Measurements from ENCODE around the gene DNASE2B. TPM values are rescaled to one million over a fixed set of nuclear protein-coding genes. Genes with fewer than 3 reads are reported as not detected.

Gene DNASE2B
- total and polyA plus RNA-seq, 2 donors (not counting 3 experiments of a cell fraction or from before 2014, with no cell fraction given): not detected

GRCh38 chr1:84370266-84370665 is 28.0 kb upstream of the DNASE2B start:
- Histone ChIP-seq H3K9me1 (replicated peaks; ENCODE audit: control insufficient read depth, extremely low read depth, insufficient read depth, low read length) (no peaks in the 10 kb centered on the region), H3K4me2 (ENCODE audit: insufficient read depth, low read length) (no peak overlapping the region), H4K20me1 (replicated peaks; ENCODE audit: control insufficient read depth, extremely low read depth, insufficient read depth, low read length) (no peaks in the 10 kb centered on the region), H3K4me1 (ENCODE audit: control insufficient read depth, extremely low read depth, insufficient read depth, low read length) (peaks cover 17% of the 10 kb centered on the region), H3K4me3 (replicated peaks in 1 of 3; ENCODE audit: insufficient read depth in 1 of 3, low read depth in 1 of 3, low read length in 3 of 3) (no peak overlapping the region), H3K79me2 (ENCODE audit: control insufficient read depth, insufficient read depth, low read length) (no peaks in the 10 kb centered on the region), H3K27me3 (ENCODE audit: control insufficient read depth in 2 of 2, insufficient read depth in 2 of 2, low read length in 2 of 2) (no peaks in the 10 kb centered on the region), H2AFZ (ENCODE audit: low read depth, low read length) (no peak overlapping the region), H3K9me3 (replicated peaks; ENCODE audit: control insufficient read depth, insufficient read depth, low read length) (no peaks in the 10 kb centered on the region), H3K9ac (replicated peaks; ENCODE audit: extremely low read depth, insufficient read depth, low read length) (no peak overlapping the region), H3K36me3 (ENCODE audit: control insufficient read depth in 2 of 2, extremely low read depth in 1 of 2, insufficient read depth in 2 of 2, low read length in 2 of 2) (no peaks in the 10 kb centered on the region), H3K27ac (ENCODE audit: insufficient read depth, low read depth, low read length) (no peak overlapping the region)
- POLR2A ChIA-PET: no interaction called here
- DNase-seq (ENCODE audit: low read depth, low spot score): no peak
- CTCF ChIA-PET: interaction anchor here (1.2 to 1.7 kb wide), 2 partner anchors 10 to 72 kb away, joined by 3 to 4 read pairs; no protein-coding TSS in a partner anchor
- dilution Hi-C loops (cut with MboI; ENCODE audit: extremely low pct_ligation_motif_present, low sequenced_read_pairs): no loop called here
- intact Hi-C loops (cut with micrococcal nuclease): no loop called here
- no TSS peak for BruUV-seq (replicated peaks)
- no peak for FAIRE-seq
- TF ChIP-seq, protein P1, sequence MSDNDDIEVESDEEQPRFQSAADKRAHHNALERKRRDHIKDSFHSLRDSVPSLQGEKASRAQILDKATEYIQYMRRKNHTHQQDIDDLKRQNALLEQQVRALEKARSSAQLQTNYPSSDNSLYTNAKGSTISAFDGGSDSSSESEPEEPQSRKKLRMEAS (IDR thresholded peaks at IDR 0.05; ENCODE audit: insufficient read depth, insufficient read length): no peak
- TF ChIP-seq JUN (IDR thresholded peaks at IDR 0.05; ENCODE audit: borderline replicate concordance, insufficient read depth, insufficient read length, low read depth): no peak
- TF ChIP-seq FOS (IDR thresholded peaks at IDR 0.05; ENCODE audit: borderline replicate concordance, insufficient read depth, low read length): no peak
- TF ChIP-seq, protein P2, sequence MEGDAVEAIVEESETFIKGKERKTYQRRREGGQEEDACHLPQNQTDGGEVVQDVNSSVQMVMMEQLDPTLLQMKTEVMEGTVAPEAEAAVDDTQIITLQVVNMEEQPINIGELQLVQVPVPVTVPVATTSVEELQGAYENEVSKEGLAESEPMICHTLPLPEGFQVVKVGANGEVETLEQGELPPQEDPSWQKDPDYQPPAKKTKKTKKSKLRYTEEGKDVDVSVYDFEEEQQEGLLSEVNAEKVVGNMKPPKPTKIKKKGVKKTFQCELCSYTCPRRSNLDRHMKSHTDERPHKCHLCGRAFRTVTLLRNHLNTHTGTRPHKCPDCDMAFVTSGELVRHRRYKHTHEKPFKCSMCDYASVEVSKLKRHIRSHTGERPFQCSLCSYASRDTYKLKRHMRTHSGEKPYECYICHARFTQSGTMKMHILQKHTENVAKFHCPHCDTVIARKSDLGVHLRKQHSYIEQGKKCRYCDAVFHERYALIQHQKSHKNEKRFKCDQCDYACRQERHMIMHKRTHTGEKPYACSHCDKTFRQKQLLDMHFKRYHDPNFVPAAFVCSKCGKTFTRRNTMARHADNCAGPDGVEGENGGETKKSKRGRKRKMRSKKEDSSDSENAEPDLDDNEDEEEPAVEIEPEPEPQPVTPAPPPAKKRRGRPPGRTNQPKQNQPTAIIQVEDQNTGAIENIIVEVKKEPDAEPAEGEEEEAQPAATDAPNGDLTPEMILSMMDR (IDR thresholded peaks at IDR 0.05; ENCODE audit: extremely low read depth in 1 of 2, insufficient read depth in 1 of 2, low read depth in 1 of 2, low read length in 2 of 2): no peak
- TF ChIP-seq POLR2AphosphoS5 (IDR thresholded peaks at IDR 0.05; ENCODE audit: insufficient read depth, low read depth, low read length): no peak
- TF ChIP-seq GATA2 (IDR thresholded peaks at IDR 0.05; ENCODE audit: insufficient read depth, insufficient read length, low read depth, low read length): no peak
- no peak for TF ChIP-seq POLR2A (IDR thresholded peaks at IDR 0.05; ENCODE audit: low read depth, low read length)
